GM23338 (cell line): ENCODE data around the gene LRRC28. TPM values are rescaled to one million over a fixed set of nuclear protein-coding genes. Genes with fewer than 3 reads are reported as not detected.

Source experiments
- ATAC-seq: fragments of 200-7000 bp; cut with Tn5 transposase; 3 replicates; pipeline ENCODE4 v1.9.1; 2020
- DNase-seq: peaks from one replicate; pipeline ENCODE4 v3.0.0-alpha.2; 2015; ENCODE audit warnings: low spot score
- H2AFZ ChIP-seq: fragments of 200-600 bp; sonication (generic); 2 replicates; pipeline ENCODE4 v1.8.0; 2016; ENCODE audit warnings: antibody characterized with exemption, mild to moderate bottlenecking, moderate library complexity
- H3F3A ChIP-seq: fragments of 200-600 bp; sonication (generic); replicated peaks from 2 replicates; pipeline ENCODE4 v1.8.0; 2017; ENCODE audit warnings: antibody characterized with exemption, mixed run types, low read depth
- H3K27ac ChIP-seq: fragments of 200-600 bp; sonication (generic); 2 replicates; pipeline ENCODE4 v1.6.1; 2016; ENCODE audit warnings: low read depth
- H3K27me3 ChIP-seq: fragments of 200-600 bp; sonication (generic); 2 replicates; pipeline ENCODE4 v1.8.0; 2016; ENCODE audit warnings: mild to moderate bottlenecking, mixed run types, moderate library complexity; ENCODE audit not compliant: insufficient read depth
- H3K36me3 ChIP-seq: fragments of 200-600 bp; sonication (generic); 2 replicates; pipeline ENCODE4 v1.8.0; 2016; ENCODE audit warnings: mild to moderate bottlenecking; ENCODE audit not compliant: insufficient read depth
- H3K4me1 ChIP-seq: fragments of 200-600 bp; sonication (generic); 2 replicates; pipeline ENCODE4 v1.8.0; 2016; ENCODE audit warnings: mild to moderate bottlenecking, moderate library complexity; ENCODE audit not compliant: insufficient read depth
- H3K4me2 ChIP-seq: fragments of 200-600 bp; sonication (generic); 2 replicates; pipeline ENCODE4 v1.7.1; 2017; ENCODE audit warnings: mixed run types
- H3K4me3 ChIP-seq: fragments of 200-600 bp; sonication (generic); 2 replicates; pipeline ENCODE4 v1.6.1; 2016; ENCODE audit warnings: mixed run types
- H3K79me2 ChIP-seq: fragments of 200-600 bp; sonication (generic); replicated peaks from 2 replicates; pipeline ENCODE4 v1.8.0; 2017; ENCODE audit warnings: mild to moderate bottlenecking; ENCODE audit not compliant: insufficient read depth
- H3K9me2 ChIP-seq: fragments of 200-600 bp; sonication (generic); 2 replicates; pipeline ENCODE4 v1.8.0; 2017; ENCODE audit not compliant: insufficient read depth
- H4K20me1 ChIP-seq: fragments of 200-600 bp; sonication (generic); replicated peaks from 2 replicates; pipeline ENCODE4 v1.8.0; 2017; ENCODE audit warnings: mild to moderate bottlenecking; ENCODE audit not compliant: insufficient read depth
- H3K27ac Mint-ChIP-seq: 2 replicates; pipeline ENCODE4 v1.8.0; 2020; ENCODE audit warnings: inconsistent platforms, mild to moderate bottlenecking, moderate library complexity, mixed read lengths
- H3K27me3 Mint-ChIP-seq: 3 replicates; pipeline ENCODE4 v1.8.0; 2022; ENCODE audit warnings: low read depth, mild to moderate bottlenecking, moderate library complexity, mixed read lengths, inconsistent platforms; ENCODE audit not compliant: insufficient read depth, poor library complexity
- H3K36me3 Mint-ChIP-seq: 3 replicates; pipeline ENCODE4 v1.8.0; 2021; ENCODE audit warnings: low read depth, mild to moderate bottlenecking, inconsistent platforms, moderate library complexity, mixed read lengths
- H3K4me1 Mint-ChIP-seq: 3 replicates; pipeline ENCODE4 v1.8.0; 2020; ENCODE audit warnings: mild to moderate bottlenecking, inconsistent platforms, mixed read lengths
- H3K4me3 Mint-ChIP-seq: 3 replicates; pipeline ENCODE4 v1.8.0; 2021; ENCODE audit warnings: moderate library complexity, mild to moderate bottlenecking, inconsistent platforms, mixed read lengths
- H3K9me3 Mint-ChIP-seq: 3 replicates; pipeline ENCODE4 v1.8.0; 2020; ENCODE audit warnings: moderate library complexity, mild to moderate bottlenecking, inconsistent platforms, mixed read lengths
- CREB1 ChIP-seq: fragments of 250-450 bp; sonication (Bioruptor Pico); IDR thresholded peaks from 2 replicates; pipeline ENCODE4 v1.5.0; 2020; ENCODE audit warnings: low read depth, mild to moderate bottlenecking, moderate library complexity
- ETS1 ChIP-seq: IDR thresholded peaks from 2 replicates; pipeline ENCODE4 v1.6.1; 2016; ENCODE audit warnings: antibody characterized with exemption
- EZH2 ChIP-seq: fragments of 200-600 bp; sonication (generic); IDR thresholded peaks from one replicate; pipeline ENCODE4 v1.8.0; 2017; ENCODE audit warnings: antibody characterized with exemption, mild to moderate bottlenecking, low read depth; ENCODE audit not compliant: unreplicated experiment
- EZH2phosphoT487 ChIP-seq: fragments of 200-600 bp; sonication (generic); IDR thresholded peaks from one replicate; pipeline ENCODE4 v1.8.1; 2018; ENCODE audit warnings: antibody characterized with exemption; ENCODE audit not compliant: unreplicated experiment
- JUNB ChIP-seq: IDR thresholded peaks from one replicate; pipeline ENCODE4 v1.6.1; 2016; ENCODE audit warnings: antibody characterized with exemption; ENCODE audit not compliant: unreplicated experiment
- NANOG ChIP-seq: IDR thresholded peaks from 2 replicates; pipeline ENCODE4 v1.6.1; 2016; ENCODE audit warnings: antibody characterized with exemption, borderline replicate concordance
- POLR2AphosphoS5 ChIP-seq: IDR thresholded peaks from 2 replicates; pipeline ENCODE4 v1.6.1; 2016; ENCODE audit warnings: antibody characterized with exemption, low read depth
- STAT1 ChIP-seq: IDR thresholded peaks from one replicate; pipeline ENCODE4 v1.6.1; 2016; ENCODE audit warnings: antibody characterized with exemption; ENCODE audit not compliant: unreplicated experiment
- ZNF114 ChIP-seq: fragments of 250-450 bp; sonication (Bioruptor Pico); IDR thresholded peaks from 2 replicates; pipeline ENCODE4 v1.5.0; 2020; ENCODE audit warnings: mild to moderate bottlenecking, moderate library complexity
- ZNF331 ChIP-seq: fragments of 250-450 bp; sonication (Bioruptor Pico); IDR thresholded peaks from 2 replicates; pipeline ENCODE4 v1.5.0; 2020; ENCODE audit warnings: low read depth, mild to moderate bottlenecking, moderate library complexity
- ZNF462 ChIP-seq: fragments of 250-450 bp; sonication (Bioruptor Pico); IDR thresholded peaks from 2 replicates; pipeline ENCODE4 v1.5.0; 2020; ENCODE audit warnings: mild to moderate bottlenecking, moderate library complexity
- polyA plus RNA-seq: library from polyadenylated mRNA; unstranded; fragments of >200 nt; fragmentation: Nextera tagmentation; extraction: Ambion mirVana; gene quantifications from 2 replicates; pipeline ENCODE4 v1.2.1, GENCODE V29; 2016
- total RNA-seq: library from RNA; depleted of rRNA; stranded (reverse); fragments of >200 nt; shearing (Covaris generic); gene quantifications from 2 replicates; pipeline ENCODE4 v1.2.3, GENCODE V29; 2014
- TF ChIP-seq, protein P1 (sequence below): IDR thresholded peaks from one replicate; pipeline ENCODE4 v1.6.1; 2018; ENCODE audit warnings: antibody characterized with exemption; ENCODE audit not compliant: unreplicated experiment
- TF ChIP-seq, protein P2 (sequence below), 2 experiments: fragments of 200-600 bp in 1 of 2; sonication (generic) in 1 of 2; conservative IDR thresholded peaks; 2 replicates each; pipeline versions ENCODE4 v1.5.1 to v1.6.1; 2016 to 2017; ENCODE audit warnings: antibody characterized with exemption in 2 of 2, low read depth in 2 of 2, mild to moderate bottlenecking in 2 of 2, moderate library complexity in 1 of 2

The LRRC28 gene
- total and polyA plus RNA-seq, 2 experiments from 2014 or later, result 12.9 to 28.4 TPM

GRCh38 chr15:99306694-99307338, 55.5 kb downstream of the LRRC28 start:
- Histone ChIP-seq H3K4me3 (peak overlapping the region; percentile 27), H3K4me1 (peaks cover 32% of the 10 kb centered on the region), H3K9me2 (no peaks in the 10 kb centered on the region), H3K79me2 (no peaks in the 10 kb centered on the region), H2AFZ (peak overlapping the region; percentile 77), H3F3A (no peaks in the 10 kb centered on the region), H3K27ac (peak overlapping the region; percentile 0; the same call in 1 of the 2 replicates), H3K27me3 (no peaks in the 10 kb centered on the region), H3K36me3 (no peaks in the 10 kb centered on the region), H4K20me1 (no peaks in the 10 kb centered on the region), H3K4me2 (peak overlapping the region; percentile 68)
- Mint-ChIP-seq H3K36me3 (no peaks in the 10 kb centered on the region; the same call in 2 of the 3 replicates), H3K27ac (no peak overlapping the region), H3K4me1 (peaks cover 25% of the 10 kb centered on the region), H3K27me3 (no peaks in the 10 kb centered on the region), H3K9me3 (no peaks in the 10 kb centered on the region), H3K4me3 (peak overlapping the region; percentile 13; the same call in 2 of the 3 replicates)
- TF ChIP-seq ETS1 (no peak), CREB1 (CRISPR knock-in tag) (no peak), ZNF114 (CRISPR knock-in tag) (no peak), ZNF331 (CRISPR knock-in tag) (no peak), STAT1 (no peak), JUNB (no peak), ZNF462 (no peak), EZH2 (no peak), NANOG (no peak), EZH2phosphoT487 (no peak), POLR2AphosphoS5 (no peak)
- TF ChIP-seq, protein P1, sequence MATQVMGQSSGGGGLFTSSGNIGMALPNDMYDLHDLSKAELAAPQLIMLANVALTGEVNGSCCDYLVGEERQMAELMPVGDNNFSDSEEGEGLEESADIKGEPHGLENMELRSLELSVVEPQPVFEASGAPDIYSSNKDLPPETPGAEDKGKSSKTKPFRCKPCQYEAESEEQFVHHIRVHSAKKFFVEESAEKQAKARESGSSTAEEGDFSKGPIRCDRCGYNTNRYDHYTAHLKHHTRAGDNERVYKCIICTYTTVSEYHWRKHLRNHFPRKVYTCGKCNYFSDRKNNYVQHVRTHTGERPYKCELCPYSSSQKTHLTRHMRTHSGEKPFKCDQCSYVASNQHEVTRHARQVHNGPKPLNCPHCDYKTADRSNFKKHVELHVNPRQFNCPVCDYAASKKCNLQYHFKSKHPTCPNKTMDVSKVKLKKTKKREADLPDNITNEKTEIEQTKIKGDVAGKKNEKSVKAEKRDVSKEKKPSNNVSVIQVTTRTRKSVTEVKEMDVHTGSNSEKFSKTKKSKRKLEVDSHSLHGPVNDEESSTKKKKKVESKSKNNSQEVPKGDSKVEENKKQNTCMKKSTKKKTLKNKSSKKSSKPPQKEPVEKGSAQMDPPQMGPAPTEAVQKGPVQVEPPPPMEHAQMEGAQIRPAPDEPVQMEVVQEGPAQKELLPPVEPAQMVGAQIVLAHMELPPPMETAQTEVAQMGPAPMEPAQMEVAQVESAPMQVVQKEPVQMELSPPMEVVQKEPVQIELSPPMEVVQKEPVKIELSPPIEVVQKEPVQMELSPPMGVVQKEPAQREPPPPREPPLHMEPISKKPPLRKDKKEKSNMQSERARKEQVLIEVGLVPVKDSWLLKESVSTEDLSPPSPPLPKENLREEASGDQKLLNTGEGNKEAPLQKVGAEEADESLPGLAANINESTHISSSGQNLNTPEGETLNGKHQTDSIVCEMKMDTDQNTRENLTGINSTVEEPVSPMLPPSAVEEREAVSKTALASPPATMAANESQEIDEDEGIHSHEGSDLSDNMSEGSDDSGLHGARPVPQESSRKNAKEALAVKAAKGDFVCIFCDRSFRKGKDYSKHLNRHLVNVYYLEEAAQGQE, result no peak
- TF ChIP-seq, protein P2, sequence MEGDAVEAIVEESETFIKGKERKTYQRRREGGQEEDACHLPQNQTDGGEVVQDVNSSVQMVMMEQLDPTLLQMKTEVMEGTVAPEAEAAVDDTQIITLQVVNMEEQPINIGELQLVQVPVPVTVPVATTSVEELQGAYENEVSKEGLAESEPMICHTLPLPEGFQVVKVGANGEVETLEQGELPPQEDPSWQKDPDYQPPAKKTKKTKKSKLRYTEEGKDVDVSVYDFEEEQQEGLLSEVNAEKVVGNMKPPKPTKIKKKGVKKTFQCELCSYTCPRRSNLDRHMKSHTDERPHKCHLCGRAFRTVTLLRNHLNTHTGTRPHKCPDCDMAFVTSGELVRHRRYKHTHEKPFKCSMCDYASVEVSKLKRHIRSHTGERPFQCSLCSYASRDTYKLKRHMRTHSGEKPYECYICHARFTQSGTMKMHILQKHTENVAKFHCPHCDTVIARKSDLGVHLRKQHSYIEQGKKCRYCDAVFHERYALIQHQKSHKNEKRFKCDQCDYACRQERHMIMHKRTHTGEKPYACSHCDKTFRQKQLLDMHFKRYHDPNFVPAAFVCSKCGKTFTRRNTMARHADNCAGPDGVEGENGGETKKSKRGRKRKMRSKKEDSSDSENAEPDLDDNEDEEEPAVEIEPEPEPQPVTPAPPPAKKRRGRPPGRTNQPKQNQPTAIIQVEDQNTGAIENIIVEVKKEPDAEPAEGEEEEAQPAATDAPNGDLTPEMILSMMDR (conservative IDR thresholded peaks at IDR 0.05; ENCODE audit: low read depth in 2 of 2), result no peak
- peak; percentile 14 for DNase-seq
- ATAC-seq, result peak; percentile 73
